ENCODE results near the gene DUSP10. TPM values are rescaled to one million over a fixed set of nuclear protein-coding genes. Genes with fewer than 3 reads are reported as not detected.

DUSP10 gene
- total and polyA plus RNA-seq, 2 of the 13 experiments (the other 11 are each of a cell fraction or from before 2014, with no cell fraction given): 2.1 to 4.4 TPM

DNA sequence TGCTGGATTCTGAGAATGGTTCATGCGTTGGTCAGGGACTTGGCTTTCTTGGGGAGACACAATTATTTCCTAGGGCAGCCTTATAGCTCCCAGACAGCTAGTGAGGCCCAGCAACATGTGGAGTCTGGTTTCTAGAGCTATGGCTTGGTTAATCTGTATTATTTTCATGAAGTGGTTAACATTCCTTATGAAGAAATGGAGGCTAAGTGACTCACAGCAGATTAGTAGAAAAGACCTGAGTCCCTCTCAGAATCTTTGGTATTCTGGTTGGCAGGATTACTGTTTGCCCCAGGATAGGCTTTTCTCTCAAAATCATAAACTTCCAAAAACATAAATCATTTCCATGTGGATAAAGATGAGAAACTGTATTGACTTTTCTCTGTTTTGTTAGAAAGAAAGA is 42.3 kb downstream of the DUSP10 start:
- no peak for ATAC-seq
- CTCF ChIA-PET (ENCODE audit: low intra/inter-chr PET ratio, low total read pairs): no interaction called here
- in situ Hi-C loops (cut with HindIII; ENCODE audit: extremely low pct_ligation_motif_present, low pct_unique_long_range_greater_than_20kb): no loop called here

GRCh38 chr1:221698579-221699349 is 43.1 kb downstream of the DUSP10 start:
- H3K4me2 ChIP-seq (ENCODE audit: low read depth, low read length): no peak overlapping the region
- BruUV-seq (replicated peaks): no TSS peak
- no peak overlapping the region for H2AFZ ChIP-seq (ENCODE audit: low read length)
- ATAC-seq (no peak), DNase-seq (ENCODE audit: low spot score) (no peak), FAIRE-seq (no peak)
- 0 out of 5 replicates have a peak, but pooled peaks cover 0 to 4% of the 10 kb centered on the region in 2 experiments for H3K36me3 ChIP-seq (replicated peaks in 1 of 2; ENCODE audit: control insufficient read depth in 1 of 2, insufficient read depth in 2 of 2, low read length in 2 of 2)
- H3K4me3 ChIP-seq (replicated peaks in 1 of 3; ENCODE audit: insufficient read depth in 1 of 3, low read depth in 2 of 3, low read length in 3 of 3): no peak overlapping the region
- POLR2A ChIA-PET: interaction anchor here (1.5 kb wide), 1 partner anchor 19 kb away, joined by 4 read pairs; no protein-coding TSS in a partner anchor
- intact Hi-C loops (cut with micrococcal nuclease; ENCODE audit: unreplicated experiment) (no loop called here), in situ Hi-C loops (cut with HindIII; ENCODE audit: extremely low pct_ligation_motif_present, low pct_unique_long_range_greater_than_20kb) (no loop called here)
- no peaks in the 10 kb centered on the region for H3K27me3 ChIP-seq (ENCODE audit: control insufficient read depth in 1 of 2, insufficient read depth in 2 of 2, low read length in 2 of 2)
- no peaks in the 10 kb centered on the region for H3K79me2 ChIP-seq (ENCODE audit: insufficient read depth, low read length)
- no peak overlapping the region for H3K27ac ChIP-seq (ENCODE audit: extremely low read length, insufficient read depth, low read length)
- no peak overlapping the region for H3K9ac ChIP-seq (ENCODE audit: insufficient read depth, low read depth, low read length)
- peaks cover 9% of the 10 kb centered on the region for H3K4me1 ChIP-seq (ENCODE audit: insufficient read depth, low read length)
- CTCF ChIA-PET (ENCODE audit: low intra/inter-chr PET ratio, low total read pairs): no interaction called here
- 95% methylated on average over 4 of the region's 4 CpGs for WGBS (ENCODE audit: low lambda C conversion rate)
- H3K9me3 ChIP-seq (ENCODE audit: low read length): no peaks in the 10 kb centered on the region
- TF ChIP-seq ZNF232 (CRISPR knock-in tag; IDR thresholded peaks at IDR 0.05; ENCODE audit: borderline replicate concordance): no peak
- no peak for TF ChIP-seq RBFOX2 (IDR thresholded peaks at IDR 0.05; ENCODE audit: low read depth, low read length)
- no peak for TF ChIP-seq ZNF567 (CRISPR knock-in tag; IDR thresholded peaks at IDR 0.05; ENCODE audit: borderline replicate concordance)
- no peak for TF ChIP-seq KLF13 (CRISPR knock-in tag; IDR thresholded peaks at IDR 0.05)
- no peak for TF ChIP-seq ZNF460 (CRISPR knock-in tag; IDR thresholded peaks at IDR 0.05; ENCODE audit: borderline replicate concordance)
- H4K20me1 ChIP-seq (ENCODE audit: insufficient read depth, low read length): no peaks in the 10 kb centered on the region

More for the DNA sequence above, 42.3 kb downstream of the DUSP10 start:
- FAIRE-seq (no peak), DNase-seq (ENCODE audit: low spot score) (no peak)
- no peaks in the 10 kb centered on the region for H3K9me3 ChIP-seq (ENCODE audit: low read length)
- no peak overlapping the region for H3K27ac ChIP-seq (ENCODE audit: extremely low read length, insufficient read depth, low read length)
- no peak overlapping the region for H2AFZ ChIP-seq (ENCODE audit: low read length)
- no TSS peak for BruUV-seq (replicated peaks)
- TF ChIP-seq BRCA1 (CRISPR knock-in tag; IDR thresholded peaks at IDR 0.05): no peak
- no peak for TF ChIP-seq EED (CRISPR knock-in tag; IDR thresholded peaks at IDR 0.05)
- TF ChIP-seq FOXK2 (IDR thresholded peaks at IDR 0.05): no peak
- WGBS (ENCODE audit: low lambda C conversion rate): 100% methylated on average over 1 of the region's 1 CpG
- no peak overlapping the region for H3K9ac ChIP-seq (ENCODE audit: insufficient read depth, low read depth, low read length)
- no peaks in the 10 kb centered on the region for H4K20me1 ChIP-seq (ENCODE audit: insufficient read depth, low read length)
- peaks cover 0 to 4% of the 10 kb centered on the region in 2 experiments; a peak in 1 of 5 replicates for H3K36me3 ChIP-seq (replicated peaks in 1 of 2; ENCODE audit: control insufficient read depth in 1 of 2, insufficient read depth in 2 of 2, low read length in 2 of 2)
- no peaks in the 10 kb centered on the region for H3K27me3 ChIP-seq (ENCODE audit: control insufficient read depth in 1 of 2, insufficient read depth in 2 of 2, low read length in 2 of 2)
- H3K4me3 ChIP-seq (replicated peaks in 1 of 3; ENCODE audit: insufficient read depth in 1 of 3, low read depth in 2 of 3, low read length in 3 of 3): no peak overlapping the region
- intact Hi-C loops (cut with micrococcal nuclease; ENCODE audit: unreplicated experiment): no loop called here
- H3K79me2 ChIP-seq (ENCODE audit: insufficient read depth, low read length): no peaks in the 10 kb centered on the region
- H3K4me2 ChIP-seq (ENCODE audit: low read depth, low read length): no peak overlapping the region
- POLR2A ChIA-PET: interaction anchor here (1.5 kb wide), 1 partner anchor 18 kb away, joined by 4 read pairs; no protein-coding TSS in a partner anchor
- H3K4me1 ChIP-seq (ENCODE audit: insufficient read depth, low read length): peaks cover 9% of the 10 kb centered on the region
